ENCODE measurements around the gene MALT1. TPM values are rescaled to one million over a fixed set of nuclear protein-coding genes. Genes with fewer than 3 reads are reported as not detected.

MALT1 gene
- 39.4 TPM for total RNA-seq
- polyA plus RNA-seq (ENCODE audit: insufficient read depth, low read depth, low replicate concordance) = 10.4 TPM
- long read RNA-seq, donor 1, full-length matches to known transcripts = 1 of 1 reads
- long read RNA-seq, donor 1, partial matches to known transcripts = 0 of 1 reads
- long read RNA-seq, donor 1, other reads (novel, unspliced or antisense) = 0 of 1 reads
- long read RNA-seq, donor 2, full-length matches to known transcripts = 1 of 1 reads
- long read RNA-seq, donor 2, partial matches to known transcripts = 0 of 1 reads
- long read RNA-seq, donor 2, other reads (novel, unspliced or antisense) = 0 of 1 reads
- long read RNA-seq, donor 3, partial matches to known transcripts = 0 of 1 reads
- long read RNA-seq, donor 3, other reads (novel, unspliced or antisense) = 0 of 1 reads
- long read RNA-seq, donor 4, full-length matches to known transcripts = 5 of 5 reads
- long read RNA-seq, donor 4, partial matches to known transcripts = 0 of 5 reads
- long read RNA-seq, donor 4, other reads (novel, unspliced or antisense) = 0 of 5 reads
- long read RNA-seq, donor 5 = 0 reads
- long read RNA-seq, donor 6 = 0 reads
- long read RNA-seq, donor 7, full-length matches to known transcripts = 13 of 27 reads
- long read RNA-seq, donor 7, partial matches to known transcripts = 3 of 27 reads
- long read RNA-seq, donor 7, other reads (novel, unspliced or antisense) = 11 of 27 reads
- long read RNA-seq, donor 8, full-length matches to known transcripts = 3 of 3 reads
- long read RNA-seq, donor 8, partial matches to known transcripts = 0 of 3 reads
- long read RNA-seq, donor 8, other reads (novel, unspliced or antisense) = 0 of 3 reads
- long read RNA-seq, donor 9, full-length matches to known transcripts = 2 of 2 reads
- long read RNA-seq, donor 9, partial matches to known transcripts = 0 of 2 reads
- long read RNA-seq, donor 9, other reads (novel, unspliced or antisense) = 0 of 2 reads
- long read RNA-seq, donor 10 = 0 reads

GRCh38 chr18:58671111-58671631 is at the start of gene MALT1:
Gene MALT1 (plus strand): TSS chr18:58671465. CDS start chr18:58671644, 179 bp downstream.
- peaks cover 0 to 3% (median 0%) of the 10 kb centered on the region in 3 donors for H3K4me1 ChIP-seq (ENCODE audit: control insufficient read depth in 2 of 3, insufficient read depth in 2 of 3, low read depth in 1 of 3, low read length in 3 of 3)
- H3K27ac ChIP-seq (ENCODE audit: low read depth in 2 of 2, low read length in 2 of 2) = peak within 1 kb of the TSS; percentile 69 to 91
- H3K27me3 ChIP-seq (ENCODE audit: control insufficient read depth, insufficient read depth, low read length) = no peaks in the 10 kb centered on the region
- FAIRE-seq = no peak
- H3K9ac ChIP-seq (ENCODE audit: low read length in 3 of 3) = peak within 1 kb of the TSS; percentile 68 to 87 (median 73)
- no peaks in the 10 kb centered on the region for H3K36me3 ChIP-seq (ENCODE audit: control insufficient read depth in 2 of 3, insufficient read depth in 3 of 3, low read length in 3 of 3)
- intact Hi-C loops (cut with DNase I) = no loop called here
- peak; percentile 95 to 98 (median 97) for DNase-seq
- peak within 1 kb of the TSS; percentile 82 to 92 (median 88) for H3K4me3 ChIP-seq (ENCODE audit: low read length in 3 of 3)
- H3K9me3 ChIP-seq (ENCODE audit: control insufficient read depth in 2 of 3, insufficient read depth in 1 of 3, low read length in 3 of 3) = no peaks in the 10 kb centered on the region
- no peak for TF ChIP-seq CTCF (IDR thresholded peaks at IDR 0.05; ENCODE audit: borderline replicate concordance, extremely low read depth, insufficient read depth)

- FAIRE-seq (no peak), DNase-seq (no peak)
- no peak overlapping the region for H3K9ac ChIP-seq (ENCODE audit: low read length in 3 of 3)
- no peak overlapping the region for H3K4me3 ChIP-seq (ENCODE audit: low read length in 3 of 3)
- H3K9me3 ChIP-seq (ENCODE audit: control insufficient read depth in 2 of 3, insufficient read depth in 1 of 3, low read length in 3 of 3) = no peaks in the 10 kb centered on the region
- H3K36me3 ChIP-seq (ENCODE audit: control insufficient read depth in 2 of 3, insufficient read depth in 3 of 3, low read length in 3 of 3) = no peaks in the 10 kb centered on the region
- no peak for TF ChIP-seq CTCF (IDR thresholded peaks at IDR 0.05; ENCODE audit: borderline replicate concordance, extremely low read depth, insufficient read depth)
- no peaks in the 10 kb centered on the region for H3K27me3 ChIP-seq (ENCODE audit: control insufficient read depth, insufficient read depth, low read length)
- H3K27ac ChIP-seq (ENCODE audit: low read depth in 2 of 2, low read length in 2 of 2) = no peak overlapping the region
- H3K4me1 ChIP-seq (ENCODE audit: control insufficient read depth in 2 of 3, insufficient read depth in 2 of 3, low read depth in 1 of 3, low read length in 3 of 3) = no peaks in the 10 kb centered on the region
- intact Hi-C loops (cut with DNase I) = no loop called here
Measured at GRCh38 chr18:58624011-58624410, 47.3 kb upstream of the MALT1 start.

GRCh38 chr18:58625839-58626238 is 45.4 kb upstream of the MALT1 start:
- no peak overlapping the region for H3K9ac ChIP-seq (ENCODE audit: low read length in 3 of 3)
- FAIRE-seq = no peak

More at GRCh38 chr18:58625839-58626238, 45.4 kb upstream of the MALT1 start:
- Histone ChIP-seq H3K27me3 (ENCODE audit: control insufficient read depth, insufficient read depth, low read length) (no peaks in the 10 kb centered on the region), H3K36me3 (ENCODE audit: control insufficient read depth in 2 of 3, insufficient read depth in 3 of 3, low read length in 3 of 3) (no peaks in the 10 kb centered on the region), H3K4me3 (ENCODE audit: low read length in 3 of 3) (no peak overlapping the region), H3K27ac (ENCODE audit: low read depth in 2 of 2, low read length in 2 of 2) (no peak overlapping the region), H3K9me3 (ENCODE audit: control insufficient read depth in 2 of 3, insufficient read depth in 1 of 3, low read length in 3 of 3) (no peaks in the 10 kb centered on the region), H3K4me1 (ENCODE audit: control insufficient read depth in 2 of 3, insufficient read depth in 2 of 3, low read depth in 1 of 3, low read length in 3 of 3) (no peaks in the 10 kb centered on the region)
- intact Hi-C loops (cut with DNase I) = no loop called here
- TF ChIP-seq CTCF (IDR thresholded peaks at IDR 0.05; ENCODE audit: borderline replicate concordance, extremely low read depth, insufficient read depth) = no peak
- DNase-seq = no peak
